Measurements from ENCODE around the gene FADS2. TPM values are rescaled to one million over a fixed set of nuclear protein-coding genes. Genes with fewer than 3 reads are reported as not detected.

Gene FADS2
- total RNA-seq, 1 experiment from 2014 or later = 246 TPM

- Histone ChIP-seq H3F3A (ENCODE audit: low read length, unreplicated experiment) (no peaks in the 10 kb centered on the region), H3K79me2 (ENCODE audit: low read length) (peaks cover 92% of the 10 kb centered on the region), H3K9me2 (replicated peaks; ENCODE audit: low read length) (no peaks in the 10 kb centered on the region), H3K4me3 (ENCODE audit: low read length) (no peak overlapping the region), H3K4me2 (ENCODE audit: low read length) (no peak overlapping the region), H4K20me1 (ENCODE audit: low read length) (peaks cover 12% of the 10 kb centered on the region; the same call in 1 of the 2 replicates), H3K9me3 (ENCODE audit: low read length) (no peaks in the 10 kb centered on the region), H3K9ac (ENCODE audit: low read length) (no peak overlapping the region), H3K27ac (ENCODE audit: low read length) (no peak overlapping the region), H2AFZ (ENCODE audit: low read length) (no peak overlapping the region), H3K36me3 (ENCODE audit: low read depth, low read length) (peaks cover 40% of the 10 kb centered on the region; the same call in 1 of the 2 replicates), H3K4me1 (ENCODE audit: insufficient read depth, low read length) (peaks cover 19% of the 10 kb centered on the region), H3K27me3 (ENCODE audit: low read length) (no peaks in the 10 kb centered on the region)
- DNase-seq = no peak
- no TSS peak for BruUV-seq (replicated peaks)
- intact Hi-C loops (cut with micrococcal nuclease) = loop anchor here (5.0 kb wide), 1 partner anchor 582 kb away; no protein-coding TSS in a partner anchor
- POLR2A ChIA-PET (ENCODE audit: unreplicated experiment) = interaction anchor here (0.6 to 0.7 kb wide), 2 partner anchors 19 to 1973 kb away, joined by 3 read pairs; partner anchors contain the start of gene ZFTA
- TF ChIP-seq EZH2 (IDR thresholded peaks at IDR 0.05; ENCODE audit: low read length, unreplicated experiment) (no peak), CTCF (conservative IDR thresholded peaks at IDR 0.05; ENCODE audit: low read depth, low read length) (no peak), EZH2phosphoT487 (IDR thresholded peaks at IDR 0.05; ENCODE audit: borderline replicate concordance, low read length) (no peak)
- CTCF ChIA-PET = no interaction called here
- ATAC-seq = no peak
Observed at GRCh38 chr11:61795459-61795858, 32.6 kb upstream of the FADS2 start.

GRCh38 chr11:61795876-61796526 is 32.1 kb upstream of the FADS2 start:
- H4K20me1 ChIP-seq (ENCODE audit: low read length) = peaks cover 12% of the 10 kb centered on the region; the same call in 1 of the 2 replicates
- H3K9ac ChIP-seq (ENCODE audit: low read length) = no peak overlapping the region
- H3K9me3 ChIP-seq (ENCODE audit: low read length) = no peaks in the 10 kb centered on the region
- no peak overlapping the region for H3K4me2 ChIP-seq (ENCODE audit: low read length)
- H3K4me1 ChIP-seq (ENCODE audit: insufficient read depth, low read length) = peaks cover 24% of the 10 kb centered on the region
- no peaks in the 10 kb centered on the region for H3K27me3 ChIP-seq (ENCODE audit: low read length)
- no peak for DNase-seq
- TF ChIP-seq CTCF (conservative IDR thresholded peaks at IDR 0.05; ENCODE audit: low read depth, low read length) = no peak
- TF ChIP-seq EZH2 (IDR thresholded peaks at IDR 0.05; ENCODE audit: low read length, unreplicated experiment) = no peak
- no peak for TF ChIP-seq EZH2phosphoT487 (IDR thresholded peaks at IDR 0.05; ENCODE audit: borderline replicate concordance, low read length)
- H3K4me3 ChIP-seq (ENCODE audit: low read length) = no peak overlapping the region
- H3K36me3 ChIP-seq (ENCODE audit: low read depth, low read length) = peaks cover 40% of the 10 kb centered on the region; the same call in 1 of the 2 replicates
- intact Hi-C loops (cut with micrococcal nuclease) = loop anchor here (2.0 to 5.0 kb wide), 3 partner anchors 95 to 581 kb away; partner anchors contain the start of gene FADS3
- H2AFZ ChIP-seq (ENCODE audit: low read length) = no peak overlapping the region
- H3F3A ChIP-seq (ENCODE audit: low read length, unreplicated experiment) = no peaks in the 10 kb centered on the region
- peaks cover 86% of the 10 kb centered on the region for H3K79me2 ChIP-seq (ENCODE audit: low read length)
- no TSS peak for BruUV-seq (replicated peaks)
- no peak for ATAC-seq
- POLR2A ChIA-PET (ENCODE audit: unreplicated experiment) = interaction anchor here (0.6 to 0.7 kb wide), 2 partner anchors 19 to 1972 kb away, joined by 3 read pairs; partner anchors contain the start of gene ZFTA
- CTCF ChIA-PET = interaction anchor here (1.7 kb wide), 1 partner anchor 312 kb away, joined by 21 read pairs; no protein-coding TSS in a partner anchor
- no peak overlapping the region for H3K27ac ChIP-seq (ENCODE audit: low read length)
- H3K9me2 ChIP-seq (replicated peaks; ENCODE audit: low read length) = no peaks in the 10 kb centered on the region
